EL (cell line): ENCODE data around the gene ADGRD2.

Experiments used
- DNase-seq: peaks from one replicate; pipeline ENCODE4 v3.0.0-alpha.2; 2016

The ADGRD2 gene

DNA sequence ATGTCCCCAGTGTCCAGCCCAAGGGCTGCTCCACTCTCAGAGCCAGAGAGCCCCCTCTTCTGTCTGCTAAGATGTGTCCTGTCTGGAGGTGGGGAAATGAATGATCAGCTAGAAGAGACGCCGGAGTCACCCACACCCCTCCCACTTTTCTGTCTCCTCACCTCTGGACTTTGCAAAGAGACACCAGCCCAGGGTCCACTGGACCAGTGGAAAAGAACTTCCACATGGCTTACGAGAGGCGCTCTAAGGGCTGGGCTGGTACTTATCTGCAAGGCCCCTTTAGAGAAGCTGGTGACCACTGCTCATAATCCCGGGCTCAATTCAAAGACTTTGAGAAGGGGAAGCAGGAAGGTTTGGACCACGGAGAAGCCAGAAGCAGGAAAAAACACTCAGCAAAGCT lies 47.8 kb downstream of the ADGRD2 start:
- no peak for DNase-seq

DNA sequence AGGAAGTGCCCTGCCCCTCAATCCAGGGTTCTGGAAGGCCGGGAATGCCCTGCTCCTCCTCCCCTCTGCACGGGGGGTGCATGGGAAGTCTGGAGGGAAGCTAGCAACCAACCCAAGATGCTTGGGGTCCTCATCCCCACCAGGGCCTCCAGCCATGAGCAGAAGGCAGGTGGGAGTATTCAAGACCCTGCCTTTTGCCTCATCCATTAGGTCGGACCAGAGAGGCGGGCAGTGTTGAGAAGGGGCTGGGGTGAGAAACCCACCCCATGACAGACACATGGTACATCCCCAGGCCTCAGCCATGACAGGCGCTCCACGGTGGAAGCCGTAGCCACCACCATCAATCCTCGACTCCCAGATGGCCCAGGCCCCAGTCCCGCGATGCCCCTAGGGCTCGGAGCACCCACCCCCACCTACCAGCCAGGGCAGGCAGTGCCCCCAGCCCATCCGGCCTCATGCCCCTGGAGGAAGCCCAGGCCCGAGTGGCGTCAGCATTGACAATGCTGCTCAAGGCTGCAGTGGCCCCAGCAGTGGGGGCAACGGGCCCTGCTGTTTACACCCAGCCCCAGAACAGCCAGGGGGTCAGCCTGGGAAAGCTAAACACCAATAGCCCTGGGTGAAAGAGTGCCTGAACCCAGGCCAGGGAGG lies 48.4 kb downstream of the ADGRD2 start:
- DNase-seq: no peak

DNA sequence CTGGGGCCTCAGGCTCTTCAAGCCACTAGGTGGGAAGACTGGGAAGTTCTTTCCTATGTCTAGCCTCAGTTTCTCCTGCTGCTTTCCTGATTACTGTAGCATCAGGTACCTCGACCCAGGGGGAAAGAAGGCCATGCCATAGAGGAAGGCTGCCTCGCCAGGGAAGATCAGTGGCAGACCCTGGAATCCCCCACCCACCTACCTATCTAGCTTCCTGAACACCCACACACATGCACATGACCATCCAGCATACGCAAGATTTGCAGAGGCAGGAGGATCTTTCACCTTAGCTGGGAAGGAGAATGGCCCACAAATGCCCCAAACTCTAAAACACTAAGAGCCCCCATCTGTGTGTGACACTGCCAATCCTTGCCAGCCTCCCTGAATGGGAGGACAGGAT lies 49.0 kb downstream of the ADGRD2 start:
- DNase-seq: no peak

DNA sequence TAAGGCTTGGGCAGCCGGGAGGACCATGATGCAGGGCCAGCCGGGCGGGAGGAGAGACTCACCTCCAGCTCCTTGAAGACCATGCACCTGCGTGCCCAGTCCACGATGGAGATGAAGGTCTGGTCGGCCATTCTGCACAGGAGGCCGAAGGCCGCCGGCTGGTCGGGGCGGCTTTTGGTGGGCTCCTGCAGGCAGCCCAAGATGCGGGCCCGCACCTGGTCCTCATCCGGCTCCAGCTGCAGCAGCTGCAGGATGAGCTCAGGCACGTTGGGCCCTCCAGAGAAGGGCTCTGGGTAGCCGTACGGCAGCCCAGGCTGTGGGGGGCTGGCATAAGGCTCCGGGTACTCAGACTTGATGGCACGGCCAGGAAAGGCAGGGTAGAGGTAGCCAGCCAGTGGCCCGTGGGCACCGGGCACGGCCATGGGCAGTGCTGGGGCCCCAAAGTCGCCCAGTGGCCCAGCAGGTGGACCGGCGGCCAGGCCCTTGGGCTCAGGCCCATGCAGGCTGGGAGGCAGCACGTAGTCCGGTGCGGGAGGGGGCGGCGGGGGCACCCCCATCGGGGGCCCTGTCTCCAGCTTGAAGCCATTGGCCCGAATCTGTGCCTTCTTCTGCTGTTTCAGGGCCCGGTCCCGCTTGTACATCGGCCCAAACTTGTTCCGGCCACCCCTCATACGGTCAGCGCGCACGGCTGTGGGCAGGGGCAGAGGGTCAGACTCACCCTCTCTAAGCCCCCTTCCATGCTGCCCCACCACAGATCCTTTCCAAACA lies 50.0 kb downstream of the ADGRD2 start:
- DNase-seq: no peak

DNA sequence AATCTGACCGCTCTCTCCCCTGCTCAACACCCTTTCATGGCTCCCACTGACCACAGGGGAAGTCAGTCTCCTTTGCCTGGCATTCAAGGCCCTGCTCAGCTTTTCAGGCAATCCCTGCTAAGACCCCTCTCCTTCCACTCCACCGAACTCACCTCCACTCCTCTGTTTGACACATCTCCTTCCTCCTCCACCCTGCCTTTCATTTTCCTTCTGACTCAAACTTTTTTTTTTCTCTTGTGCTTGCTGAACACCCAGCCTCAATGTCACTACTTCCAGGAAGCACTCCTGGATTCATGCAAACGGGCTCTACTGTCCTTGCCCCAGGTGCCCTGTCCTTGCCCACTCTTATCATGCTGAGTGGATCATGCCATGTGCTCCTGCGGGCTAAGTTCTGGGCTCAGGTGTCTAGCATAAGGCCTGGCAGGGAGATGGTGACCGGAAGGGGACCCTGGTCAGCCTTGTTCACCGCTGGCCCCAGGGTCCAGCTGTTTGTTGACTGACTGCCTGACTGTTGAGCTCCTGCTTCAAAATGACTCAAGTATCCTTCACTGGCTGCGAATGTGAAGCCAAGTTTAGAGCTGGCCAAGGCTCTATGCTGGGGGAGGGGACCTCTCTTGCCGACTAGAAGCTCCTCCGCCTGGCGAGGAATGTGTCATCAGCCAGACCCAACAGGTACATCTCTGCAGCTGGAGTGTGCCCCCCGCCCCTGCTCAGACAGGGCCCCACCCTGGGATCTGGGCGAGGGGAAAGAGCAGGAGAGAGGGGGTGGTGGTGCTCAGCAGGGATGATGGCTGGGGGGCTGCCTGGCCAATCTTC lies 50.8 kb downstream of the ADGRD2 start:
- no peak for DNase-seq

DNA sequence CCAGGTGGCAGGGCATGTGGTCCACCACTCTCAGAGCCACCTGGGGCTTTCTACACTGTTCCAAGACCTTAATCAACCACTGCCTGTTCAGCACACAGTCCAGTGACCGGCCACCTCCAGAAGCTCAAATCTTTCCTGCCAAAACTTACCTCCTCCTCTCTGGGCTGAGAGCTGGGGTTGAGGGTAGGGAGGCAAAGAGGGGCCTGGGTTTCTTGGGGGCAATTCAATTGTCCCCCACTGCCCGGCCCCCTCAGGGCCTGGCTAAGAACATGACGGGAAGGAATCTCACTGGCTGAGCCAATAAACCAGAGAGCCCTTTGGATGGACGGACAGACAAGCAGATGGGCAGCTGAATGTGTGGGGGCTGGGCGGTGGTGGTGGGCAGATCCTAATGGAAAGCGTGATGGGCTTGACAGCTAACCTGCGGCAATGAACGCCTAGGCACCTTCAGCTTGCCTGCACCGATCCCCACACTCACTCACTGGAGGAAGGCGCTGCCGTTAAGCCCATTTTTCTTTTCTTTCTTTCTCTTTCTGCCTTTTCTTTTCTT lies 51.6 kb downstream of the ADGRD2 start:
- DNase-seq: no peak

DNA sequence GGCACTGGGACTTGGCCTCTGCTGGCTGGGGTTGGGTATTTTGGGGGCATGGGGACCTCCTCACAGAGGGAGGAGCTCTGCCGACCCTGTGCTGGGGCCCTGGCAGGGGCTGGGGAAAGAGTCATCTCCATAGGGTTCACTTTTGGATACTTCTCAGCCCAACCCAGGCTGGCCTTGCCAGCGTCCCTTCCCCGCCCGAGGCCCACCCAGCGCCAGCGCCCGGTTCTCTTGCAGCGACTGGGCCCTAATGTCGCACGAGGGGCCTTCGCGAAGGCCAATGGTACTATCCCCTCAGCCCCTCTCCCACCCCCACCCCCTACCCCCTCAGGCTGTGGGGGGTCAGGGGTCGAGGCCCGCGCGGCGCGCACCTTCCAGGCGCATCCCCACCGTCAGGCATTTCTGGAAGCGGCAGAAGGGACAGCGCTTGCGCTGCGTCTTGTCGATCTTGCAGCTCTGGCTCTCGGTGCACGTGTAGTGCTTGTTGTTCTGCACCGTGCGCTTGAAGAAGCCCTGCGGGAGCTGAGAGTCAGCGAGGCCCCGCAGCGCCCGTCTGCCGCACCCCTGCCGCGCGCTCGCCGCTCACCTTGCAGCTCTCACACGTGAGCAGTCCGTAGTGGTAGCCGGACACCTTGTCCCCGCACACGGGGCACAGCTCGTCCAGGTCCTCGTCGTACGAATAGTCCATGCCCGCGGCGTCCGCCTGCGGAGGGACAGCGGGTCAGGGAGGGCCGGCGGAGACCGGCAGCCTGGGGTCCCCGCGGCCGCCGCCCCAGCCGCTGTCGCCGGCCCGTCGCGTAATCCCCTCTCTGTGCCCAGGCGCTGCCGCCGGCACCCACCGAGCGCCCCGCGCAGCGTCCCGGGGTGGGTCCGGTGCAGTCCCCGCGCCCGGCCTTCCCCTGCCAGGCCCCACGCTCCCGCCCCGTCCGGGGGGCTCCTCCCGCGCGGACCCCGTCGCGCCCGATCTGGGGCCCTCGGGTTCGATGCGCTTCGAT lies 52.8 kb downstream of the ADGRD2 start:
- no peak for DNase-seq

DNA sequence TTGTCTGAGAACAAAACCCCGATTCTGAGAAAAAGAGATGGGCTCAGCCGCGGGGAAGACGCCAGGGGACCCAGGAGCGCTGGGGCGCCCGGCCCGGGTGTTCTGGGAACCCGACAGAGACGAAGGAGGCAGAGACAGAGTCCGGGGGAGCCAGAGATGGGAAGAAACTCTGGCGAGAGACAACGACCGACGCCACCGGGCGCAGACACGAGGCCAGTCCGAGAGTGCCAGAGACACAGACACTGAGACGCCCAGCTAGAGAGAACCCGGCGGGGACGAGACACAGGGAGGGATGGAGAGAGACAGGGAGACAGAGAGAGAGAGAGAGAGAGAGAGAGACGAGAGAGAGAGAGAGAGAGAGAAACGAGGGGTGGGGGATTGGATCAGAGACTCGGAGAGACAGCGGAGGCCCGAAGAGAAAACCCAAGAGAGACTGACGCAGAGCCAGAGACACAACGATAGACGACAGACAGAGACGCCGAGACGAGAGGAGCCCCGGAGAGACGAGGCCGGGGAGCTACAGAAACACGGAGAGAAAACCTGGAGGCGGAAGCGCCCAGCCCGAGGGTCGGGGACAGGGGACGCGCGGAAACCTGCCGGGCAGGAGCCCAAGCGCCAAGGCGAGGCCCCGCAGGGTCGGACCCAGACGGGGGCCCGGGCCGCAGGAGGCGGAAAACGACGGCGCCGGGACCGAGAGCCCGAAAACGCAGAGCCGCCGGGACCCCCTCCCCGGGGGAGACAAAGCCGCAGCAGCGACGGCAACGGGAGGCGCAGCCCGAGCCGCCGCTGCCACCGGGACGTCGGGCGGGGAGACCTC lies 53.7 kb downstream of the ADGRD2 start:
- no peak for DNase-seq

DNA sequence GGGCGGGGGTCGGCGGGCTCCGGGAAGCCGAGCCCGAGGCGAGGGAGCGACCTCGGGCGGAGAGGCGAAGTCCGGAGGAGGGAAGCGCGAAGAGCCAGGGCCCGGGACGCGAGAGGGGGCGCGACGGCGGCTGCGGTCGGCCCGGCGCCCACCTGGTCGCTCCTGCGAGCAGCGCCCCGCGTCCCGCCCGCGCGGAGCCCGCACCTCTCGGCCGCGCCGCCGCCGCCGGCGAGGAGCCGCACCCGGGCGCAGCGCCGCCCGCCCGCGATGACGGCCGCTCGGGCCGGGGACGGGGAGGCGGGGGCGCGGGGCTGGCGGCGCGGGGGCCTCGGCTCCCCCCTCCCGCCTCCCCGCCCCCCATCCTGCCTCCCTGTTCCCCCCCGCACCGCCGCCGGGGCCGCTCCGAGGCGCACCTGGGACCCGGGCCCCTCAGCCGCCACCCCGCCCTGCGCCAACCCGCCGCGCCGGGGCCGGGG lies 54.3 kb downstream of the ADGRD2 start:
- no peak for DNase-seq

DNA sequence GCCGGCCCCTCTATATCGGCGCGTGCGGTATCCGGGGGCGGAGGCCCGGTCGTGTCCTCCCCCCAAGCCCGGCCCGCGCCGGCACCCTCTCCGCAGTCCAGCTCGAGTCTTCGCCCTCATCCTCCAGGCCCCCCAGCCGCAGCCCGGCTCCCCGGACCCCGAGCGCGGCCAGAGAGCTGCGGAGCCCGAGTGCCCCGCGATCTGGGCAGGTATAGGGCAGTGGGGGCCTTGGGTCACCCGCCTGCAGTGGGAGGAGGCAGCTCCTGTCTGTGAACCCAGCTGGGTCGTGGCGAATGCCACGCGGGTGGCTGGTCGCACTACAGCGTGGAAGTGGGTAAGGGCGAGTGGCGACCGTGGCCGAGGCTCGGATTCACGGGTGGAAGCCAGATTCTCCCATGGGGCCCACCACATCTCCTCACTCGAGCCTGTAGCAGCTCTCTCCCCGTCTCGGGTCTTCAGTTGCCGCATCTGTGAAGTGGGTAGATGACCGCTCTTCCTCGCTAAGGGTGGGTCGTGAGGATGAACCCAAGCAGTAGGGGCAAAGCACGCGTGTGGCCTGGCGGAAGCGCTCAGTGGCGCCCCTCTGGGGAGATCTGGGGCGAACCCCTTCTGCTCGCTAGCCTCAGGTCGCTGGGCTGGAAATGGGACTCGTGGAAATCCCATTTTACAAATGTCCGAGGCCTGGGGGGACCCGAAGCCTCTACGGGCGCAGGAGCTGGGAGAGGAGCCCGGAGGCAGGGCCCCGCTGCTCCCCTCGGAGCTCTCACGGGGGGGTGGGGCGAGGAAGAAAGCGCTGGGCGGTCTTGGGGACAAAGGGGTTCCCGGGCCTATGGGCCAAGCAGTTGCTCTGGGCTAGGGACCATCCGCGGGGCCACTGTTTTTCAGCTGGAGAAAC lies 55.0 kb downstream of the ADGRD2 start:
- DNase-seq: no peak

DNA sequence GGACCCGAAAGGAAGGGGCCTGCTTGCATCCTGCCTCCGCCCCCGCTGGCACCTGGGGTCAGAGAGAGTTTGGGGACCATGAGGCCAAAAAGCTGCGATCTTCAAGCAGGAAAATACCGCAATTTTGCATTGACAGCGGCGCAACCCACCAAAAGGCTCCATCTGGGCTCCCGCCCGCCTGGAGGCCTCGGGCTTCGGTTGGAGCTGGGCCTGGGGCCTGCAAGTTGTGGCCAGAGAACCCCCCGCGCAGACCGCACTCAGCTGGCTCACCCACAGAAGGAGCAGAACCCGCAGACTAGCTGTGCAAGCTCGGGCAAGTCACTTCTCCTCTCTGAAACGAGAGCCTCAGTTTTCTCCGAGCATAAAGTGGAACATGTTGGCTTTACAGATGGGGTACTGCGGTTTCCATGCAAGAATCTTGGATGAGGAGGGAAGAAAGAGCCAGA lies 55.7 kb downstream of the ADGRD2 start:
- no peak for DNase-seq

DNA sequence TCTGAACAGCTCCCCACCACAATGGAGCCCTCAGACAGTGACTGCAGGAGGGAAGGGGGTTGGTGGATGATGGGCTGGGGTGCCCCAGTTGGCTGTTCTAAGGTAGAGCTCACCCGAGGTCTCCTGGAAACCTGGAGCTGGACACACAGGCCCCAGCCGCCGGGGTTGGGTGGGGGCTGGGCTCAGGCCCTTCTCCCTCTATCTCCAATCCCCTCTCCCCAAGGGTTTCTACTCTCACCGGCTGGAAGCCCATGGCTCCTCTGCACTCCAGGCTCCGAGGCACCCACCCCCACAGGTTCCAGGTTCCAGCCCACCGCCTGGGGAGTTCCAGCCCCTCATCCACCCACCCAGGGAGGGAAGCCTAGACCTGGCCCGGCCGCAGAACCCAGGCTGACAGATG lies 56.2 kb downstream of the ADGRD2 start:
- no peak for DNase-seq

DNA sequence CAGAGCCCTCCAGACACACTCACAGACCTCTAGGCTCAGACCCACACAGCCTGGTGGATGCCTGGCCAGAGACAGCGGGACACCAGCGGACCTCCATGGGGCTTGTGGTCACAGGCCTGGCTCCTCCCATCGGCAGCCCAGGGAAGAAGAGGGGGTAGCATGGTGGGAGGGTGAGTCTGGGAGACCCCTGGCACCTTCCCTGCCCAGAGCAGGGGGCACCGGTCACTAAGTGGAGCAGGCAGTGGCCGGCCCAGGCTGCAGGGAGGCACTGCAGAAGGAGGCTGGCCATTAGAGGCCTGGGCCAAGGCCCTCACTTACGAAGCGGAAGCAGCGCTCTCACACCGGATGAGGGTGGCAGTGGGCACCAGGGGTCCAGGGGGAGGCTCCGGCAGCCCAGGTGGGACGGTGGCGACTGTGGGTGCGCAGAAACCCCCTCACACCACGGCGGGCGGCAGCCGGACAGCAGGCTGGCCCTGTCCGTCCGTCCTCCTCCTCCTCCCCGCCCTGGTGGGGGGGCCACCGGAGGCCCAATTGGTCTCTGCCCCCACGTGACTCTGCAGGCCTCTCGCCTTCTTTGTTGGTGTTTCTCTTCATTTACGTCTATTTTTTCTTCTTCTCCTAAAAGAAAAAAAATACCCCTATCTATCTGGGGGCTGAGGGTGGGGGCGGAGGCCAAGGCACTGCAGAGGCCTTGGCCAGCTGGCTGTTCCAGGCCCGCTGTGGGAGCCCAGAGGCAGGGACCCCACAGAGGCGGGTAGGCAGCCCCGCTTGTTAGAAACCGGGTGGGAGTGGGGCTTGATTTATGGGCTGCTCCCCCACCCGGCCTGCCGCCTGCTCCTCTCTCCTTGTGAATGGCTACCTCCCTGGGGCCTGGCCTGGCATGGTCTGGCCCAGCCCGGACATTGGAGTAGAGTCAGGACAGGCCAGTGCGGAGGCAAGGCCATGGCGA lies 57.0 kb downstream of the ADGRD2 start, which contains the start of gene NR5A1:
Gene NR5A1 (minus strand): TSS at position 469 of the 949 bp plus-strand sequence. CDS start 4,004 bp downstream, outside the sequence.
- no peak for DNase-seq

DNA sequence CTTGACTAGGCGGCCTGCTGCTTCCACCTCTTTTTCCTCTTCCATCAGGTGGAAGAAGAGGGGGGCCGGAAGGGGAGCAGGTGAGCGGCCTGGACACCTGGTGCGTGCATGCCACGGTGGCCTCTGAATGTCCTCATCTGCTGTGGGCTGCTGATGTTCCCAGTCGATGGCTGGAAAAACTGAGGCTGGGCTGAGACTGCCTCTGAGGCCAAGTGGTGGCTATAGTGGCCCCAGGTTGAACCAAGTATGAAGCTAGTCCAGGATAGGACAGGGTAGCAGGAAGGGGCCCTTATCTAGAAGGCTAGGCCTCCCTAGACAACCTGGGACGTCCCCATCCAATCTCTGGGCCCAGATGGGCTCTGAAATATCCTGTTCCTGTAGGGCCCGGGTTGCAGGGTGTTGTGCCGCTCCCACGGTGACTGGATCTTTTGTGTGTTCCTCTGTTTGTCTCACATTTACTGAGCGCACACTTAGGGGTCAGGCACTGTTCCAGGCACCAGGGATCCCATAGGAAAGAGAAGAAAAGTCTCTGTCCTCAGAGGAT lies 57.7 kb downstream of the ADGRD2 start:
- DNase-seq: no peak

DNA sequence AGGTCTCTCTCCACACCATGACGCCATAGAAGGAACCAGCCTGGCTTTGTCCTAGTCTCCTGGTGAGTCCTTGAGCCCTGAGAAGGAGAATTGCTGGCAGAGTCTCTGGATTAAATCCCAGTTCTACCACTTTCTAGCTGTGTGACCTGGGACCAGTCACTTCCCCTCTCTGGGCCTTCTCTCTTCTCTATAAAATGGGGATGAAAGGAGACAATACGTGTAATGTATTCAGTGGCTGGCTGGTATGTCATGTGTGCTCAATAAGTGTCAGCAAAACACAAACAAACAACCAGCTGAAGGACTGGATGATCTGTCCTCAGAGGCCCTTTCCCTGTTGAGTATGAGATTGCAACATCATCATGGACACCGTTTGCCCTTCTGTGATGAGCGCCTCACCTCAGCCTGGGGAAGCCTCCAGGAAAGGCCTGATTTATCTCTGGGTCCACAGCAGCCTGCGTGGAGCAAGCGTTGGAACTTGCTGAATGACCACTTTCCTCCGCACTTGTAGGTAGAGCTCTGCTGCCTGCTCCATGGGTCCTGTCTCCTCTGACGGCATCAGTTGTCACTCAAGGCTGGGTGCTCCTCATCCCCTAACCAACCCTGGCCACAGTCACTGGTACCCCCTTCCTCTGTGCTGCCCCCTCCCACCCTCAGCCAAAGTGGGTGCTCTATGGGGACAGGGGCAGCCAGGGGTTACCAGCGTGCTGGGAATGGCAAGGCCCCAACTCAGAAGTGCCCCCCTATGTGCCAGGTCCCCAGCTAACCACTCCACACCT lies 60.6 kb downstream of the ADGRD2 start:
- DNase-seq: no peak

DNA sequence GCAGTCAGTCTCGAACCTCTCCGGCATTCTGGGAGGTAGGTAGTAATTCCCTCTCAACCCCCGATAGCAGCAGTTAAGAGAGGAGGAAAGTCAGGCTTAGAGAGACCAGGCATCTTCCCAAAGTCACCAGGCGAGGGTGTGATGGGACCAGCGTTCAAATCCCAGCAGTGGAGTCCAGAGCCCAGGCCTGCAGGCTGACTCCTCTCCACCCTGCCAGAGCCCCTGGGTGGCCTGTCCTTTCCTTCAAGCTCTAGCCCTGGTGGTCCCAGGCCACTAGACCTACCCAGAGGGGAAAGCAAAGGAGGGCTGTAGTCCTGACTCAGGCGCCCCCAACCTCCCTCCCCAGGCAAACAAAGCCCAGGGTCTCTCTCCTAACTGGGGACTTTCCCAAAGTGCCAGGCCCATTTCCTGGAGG lies 61.2 kb downstream of the ADGRD2 start:
- no peak for DNase-seq
